AG09319 (cell line): ENCODE data around the gene GALNT17.

Experiments used
- DNase-seq: peaks from one replicate; pipeline ENCODE4 v3.0.0-alpha.2; 2010; ENCODE audit warnings: low read depth; ENCODE audit errors: extremely low read depth
- TF ChIP-seq, protein P1 (sequence below): IDR thresholded peaks from 2 replicates; pipeline ENCODE4 v1.5.1; 2011; ENCODE audit warnings: low read depth, mild to moderate bottlenecking, inconsistent platforms, low read length, moderate library complexity

The GALNT17 gene

GRCh38 chr7:71384094-71384493 lies 252.2 kb downstream of the GALNT17 start:
- TF ChIP-seq, protein P1, sequence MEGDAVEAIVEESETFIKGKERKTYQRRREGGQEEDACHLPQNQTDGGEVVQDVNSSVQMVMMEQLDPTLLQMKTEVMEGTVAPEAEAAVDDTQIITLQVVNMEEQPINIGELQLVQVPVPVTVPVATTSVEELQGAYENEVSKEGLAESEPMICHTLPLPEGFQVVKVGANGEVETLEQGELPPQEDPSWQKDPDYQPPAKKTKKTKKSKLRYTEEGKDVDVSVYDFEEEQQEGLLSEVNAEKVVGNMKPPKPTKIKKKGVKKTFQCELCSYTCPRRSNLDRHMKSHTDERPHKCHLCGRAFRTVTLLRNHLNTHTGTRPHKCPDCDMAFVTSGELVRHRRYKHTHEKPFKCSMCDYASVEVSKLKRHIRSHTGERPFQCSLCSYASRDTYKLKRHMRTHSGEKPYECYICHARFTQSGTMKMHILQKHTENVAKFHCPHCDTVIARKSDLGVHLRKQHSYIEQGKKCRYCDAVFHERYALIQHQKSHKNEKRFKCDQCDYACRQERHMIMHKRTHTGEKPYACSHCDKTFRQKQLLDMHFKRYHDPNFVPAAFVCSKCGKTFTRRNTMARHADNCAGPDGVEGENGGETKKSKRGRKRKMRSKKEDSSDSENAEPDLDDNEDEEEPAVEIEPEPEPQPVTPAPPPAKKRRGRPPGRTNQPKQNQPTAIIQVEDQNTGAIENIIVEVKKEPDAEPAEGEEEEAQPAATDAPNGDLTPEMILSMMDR, result no peak
- no peak for DNase-seq

GRCh38 chr7:71385330-71385729 lies 253.4 kb downstream of the GALNT17 start:
- TF ChIP-seq, protein P1, result no peak
- no peak for DNase-seq

- TF ChIP-seq, protein P1, result no peak
- DNase-seq, result no peak
Measured at GRCh38 chr7:71386152-71386785, 254.3 kb downstream of the GALNT17 start.

GRCh38 chr7:71388181-71388580 lies 256.2 kb downstream of the GALNT17 start:
- TF ChIP-seq, protein P1, result no peak
- DNase-seq, result no peak

DNA sequence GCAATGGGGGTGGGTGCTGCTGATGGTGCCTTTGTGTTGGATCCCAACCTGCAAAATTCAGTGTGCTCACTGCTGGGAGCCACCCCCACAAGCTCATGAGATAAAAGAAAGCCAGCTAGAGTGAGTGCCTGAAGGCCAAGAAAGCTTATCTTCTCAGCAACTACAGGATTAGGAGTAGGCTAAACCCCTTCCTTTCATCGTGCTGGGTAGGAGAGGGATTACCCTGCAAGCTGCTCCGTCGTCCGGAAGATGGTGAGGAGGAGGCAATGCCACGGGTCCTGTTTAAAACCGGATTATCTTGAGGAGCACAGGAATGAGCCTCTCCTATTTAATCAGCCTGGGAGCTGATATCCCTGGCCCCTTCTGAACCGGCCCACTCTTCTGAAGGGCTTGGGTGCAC lies 258.0 kb downstream of the GALNT17 start:
- no peak for DNase-seq
- TF ChIP-seq, protein P1, result no peak

DNA sequence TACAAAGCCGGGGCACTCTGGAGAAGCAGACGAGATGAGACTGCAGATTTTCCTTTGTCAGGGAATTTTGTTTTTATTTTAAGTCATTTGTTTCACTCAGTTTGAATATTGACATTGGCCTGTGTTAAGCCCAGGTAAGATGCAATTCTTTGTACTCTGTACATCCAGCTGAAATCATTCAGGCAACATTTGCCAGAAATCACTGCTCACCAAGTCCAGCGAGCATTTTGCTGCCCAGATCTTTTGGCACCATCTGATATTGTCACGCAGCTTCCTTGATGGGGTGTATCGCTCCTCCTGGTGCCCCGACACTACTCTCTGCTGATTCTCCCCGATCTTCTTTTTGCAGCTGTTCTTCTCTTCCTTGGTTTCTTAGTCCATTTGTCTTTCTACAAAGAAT lies 261.7 kb downstream of the GALNT17 start:
- no peak for DNase-seq
- TF ChIP-seq, protein P1, result no peak

- DNase-seq, result no peak
- TF ChIP-seq, protein P1, result no peak
Measured at GRCh38 chr7:71402684-71403083, 270.7 kb downstream of the GALNT17 start.
